Stimulated activated CD8-positive, alpha-beta memory T cell treated with anti-CD3 and anti-CD28 coated beads, Interleukin-4, amount 100 ng/mL, for 4 hours (primary cell): ENCODE results near the gene IFNAR2.
A peak's percentile ranks its signal among the peaks of the same experiment; 100 is the strongest.

Experiments
- DNase-seq, 2 donors: peaks; one replicate each; pipeline ENCODE4 v3.0.0-alpha.2; 2020; ENCODE audit warnings: low read depth in 2 of 2, low spot score in 1 of 2

IFNAR2 gene

GRCh38 chr21:33229784-33230544 is at the start of gene IFNAR2:
TSS of gene IFNAR2 (plus strand) at chr21:33229938. CDS start at chr21:33241923, 11,985 bp downstream.
- DNase-seq = peak in 1 of 2 donors; percentile 53

- no peak for DNase-seq
These were observed 43.9 kb upstream of the IFNAR2 start for GRCh38 chr21:33185852-33186251.

- no peak for DNase-seq
These were observed 42.5 kb upstream of the IFNAR2 start for GRCh38 chr21:33187276-33187675.

- no peak for DNase-seq
These were observed 40.5 kb upstream of the IFNAR2 start for GRCh38 chr21:33189237-33189636.

GRCh38 chr21:33189824-33190223 is 39.9 kb upstream of the IFNAR2 start:
- no peak for DNase-seq

GRCh38 chr21:33196941-33197374 is 32.8 kb upstream of the IFNAR2 start:
- DNase-seq = peak in 1 of 2 donors; percentile 33

GRCh38 chr21:33197496-33197895 is 32.2 kb upstream of the IFNAR2 start:
- no peak for DNase-seq

GRCh38 chr21:33198346-33199099 is 31.2 kb upstream of the IFNAR2 start:
- no peak for DNase-seq

GRCh38 chr21:33199100-33199464 is 30.7 kb upstream of the IFNAR2 start:
- no peak for DNase-seq

GRCh38 chr21:33199516-33200217 is 30.1 kb upstream of the IFNAR2 start:
- peak; percentile 61 to 69 for DNase-seq

GRCh38 chr21:33201956-33202355 is 27.8 kb upstream of the IFNAR2 start:
- no peak for DNase-seq

- DNase-seq = no peak
These were observed 27.0 kb upstream of the IFNAR2 start for GRCh38 chr21:33202464-33203363.

GRCh38 chr21:33203371-33203724 is 26.4 kb upstream of the IFNAR2 start:
- no peak for DNase-seq

GRCh38 chr21:33205476-33205875 is 24.3 kb upstream of the IFNAR2 start:
- DNase-seq = no peak

- DNase-seq = no peak
These were observed 22.9 kb upstream of the IFNAR2 start for GRCh38 chr21:33206771-33207281.

GRCh38 chr21:33207449-33208149 is 22.1 kb upstream of the IFNAR2 start:
- DNase-seq = no peak

GRCh38 chr21:33208534-33208933 is 21.2 kb upstream of the IFNAR2 start:
- DNase-seq = no peak

- DNase-seq = no peak
These were observed 18.4 kb upstream of the IFNAR2 start for GRCh38 chr21:33211305-33211704.

GRCh38 chr21:33211732-33212131 is 18.0 kb upstream of the IFNAR2 start:
- DNase-seq = no peak
